Hematopoietic multipotent progenitor cell treated with erythropoietin and hydrocortisone succinate and interleukin-3 and kit ligand, for 6 days (in vitro differentiated cells): Measurements from ENCODE around the gene TRABD2B.
A peak's percentile ranks its signal among the peaks of the same experiment; 100 is the strongest.

Experiments used
- DNase-seq: peaks from one replicate; pipeline ENCODE4 v3.0.0-alpha.2; 2015

The TRABD2B gene

GRCh38 chr1:48019714-48020315 lies 22.6 kb upstream of the TRABD2B start:
- DNase-seq = no peak

GRCh38 chr1:48018799-48019198 lies 21.6 kb upstream of the TRABD2B start:
- DNase-seq = no peak

DNA sequence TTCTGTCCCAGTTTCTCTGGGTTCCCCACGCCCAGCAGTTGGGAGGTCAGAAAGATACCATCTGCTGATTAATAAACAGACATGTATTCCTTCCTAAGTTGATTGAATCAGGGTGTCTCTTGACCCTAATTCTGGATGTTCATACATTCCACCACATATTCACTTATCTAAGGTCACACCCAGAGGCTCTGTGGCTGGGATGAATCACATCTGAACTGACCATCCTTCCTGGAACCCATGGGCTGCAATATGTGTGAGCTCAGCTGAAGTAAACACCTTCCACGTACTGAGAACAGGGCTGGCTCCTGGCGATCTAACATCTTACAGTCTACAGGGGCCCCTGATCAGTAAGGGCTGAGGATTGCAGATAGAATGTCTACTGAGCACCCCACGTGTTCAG lies 20.5 kb upstream of the TRABD2B start:
- no peak for DNase-seq

DNA sequence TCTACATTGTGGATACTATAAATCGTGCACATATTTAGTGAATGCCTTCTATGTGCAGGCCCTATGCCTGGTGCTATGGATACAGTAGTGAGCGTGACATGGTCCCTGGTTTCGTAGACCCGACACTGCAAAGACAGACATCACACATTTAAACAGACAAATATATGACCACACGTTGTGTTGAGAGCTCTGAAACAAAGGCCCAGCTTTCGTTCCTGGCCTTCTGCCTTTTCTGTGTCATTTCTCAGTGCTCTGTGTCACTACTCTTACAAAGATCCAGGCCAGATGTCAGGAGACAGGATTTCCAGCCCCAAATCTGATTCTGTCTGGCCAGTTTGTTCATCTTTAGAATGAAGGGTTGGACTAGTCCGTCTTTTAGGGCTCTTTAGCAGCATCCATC lies 19.3 kb upstream of the TRABD2B start:
- DNase-seq = no peak

DNA sequence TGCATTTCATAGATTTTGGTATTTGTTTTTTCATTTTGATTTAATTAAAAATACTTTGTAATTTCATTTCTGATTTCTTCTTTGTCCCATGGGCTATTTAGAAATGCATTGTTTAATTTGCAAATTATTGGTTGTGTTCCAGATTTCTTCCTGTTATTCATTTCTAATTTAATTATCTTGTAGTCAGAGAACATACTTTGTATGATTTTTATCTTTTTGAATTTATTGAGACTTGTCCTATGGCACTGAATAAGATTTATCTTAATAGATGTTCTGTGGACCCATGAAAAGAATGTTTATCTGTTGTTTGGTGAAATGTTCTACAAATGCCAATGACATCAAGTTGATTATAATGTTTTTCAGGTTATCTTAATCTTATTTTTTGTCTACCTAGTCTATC lies 16.1 kb upstream of the TRABD2B start:
- DNase-seq = no peak

DNA sequence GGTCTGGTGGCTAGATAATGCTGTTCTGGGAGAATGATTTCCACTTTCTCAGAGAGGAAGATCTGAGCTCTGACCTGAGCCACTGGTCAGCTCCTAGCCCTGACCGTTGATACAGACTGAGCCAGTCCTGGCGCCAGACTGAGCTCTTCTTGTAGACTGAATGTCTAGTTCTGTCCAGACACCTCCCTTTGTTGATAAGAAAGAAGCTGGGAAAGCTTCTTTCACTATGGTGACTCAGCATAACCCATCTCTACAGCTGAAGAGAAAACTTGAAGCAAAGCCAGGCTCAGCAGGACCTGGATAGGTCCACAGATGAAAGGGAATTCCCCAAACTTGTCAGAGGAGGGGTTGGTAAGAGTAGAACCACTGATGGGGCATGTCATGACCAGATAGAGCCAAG lies 9.9 kb upstream of the TRABD2B start:
- peak; percentile 50 for DNase-seq

GRCh38 chr1:48006264-48006663 lies 9.1 kb upstream of the TRABD2B start:
- DNase-seq = no peak

- no peak for DNase-seq
These were observed 8.3 kb upstream of the TRABD2B start for GRCh38 chr1:48005253-48006117.

DNA sequence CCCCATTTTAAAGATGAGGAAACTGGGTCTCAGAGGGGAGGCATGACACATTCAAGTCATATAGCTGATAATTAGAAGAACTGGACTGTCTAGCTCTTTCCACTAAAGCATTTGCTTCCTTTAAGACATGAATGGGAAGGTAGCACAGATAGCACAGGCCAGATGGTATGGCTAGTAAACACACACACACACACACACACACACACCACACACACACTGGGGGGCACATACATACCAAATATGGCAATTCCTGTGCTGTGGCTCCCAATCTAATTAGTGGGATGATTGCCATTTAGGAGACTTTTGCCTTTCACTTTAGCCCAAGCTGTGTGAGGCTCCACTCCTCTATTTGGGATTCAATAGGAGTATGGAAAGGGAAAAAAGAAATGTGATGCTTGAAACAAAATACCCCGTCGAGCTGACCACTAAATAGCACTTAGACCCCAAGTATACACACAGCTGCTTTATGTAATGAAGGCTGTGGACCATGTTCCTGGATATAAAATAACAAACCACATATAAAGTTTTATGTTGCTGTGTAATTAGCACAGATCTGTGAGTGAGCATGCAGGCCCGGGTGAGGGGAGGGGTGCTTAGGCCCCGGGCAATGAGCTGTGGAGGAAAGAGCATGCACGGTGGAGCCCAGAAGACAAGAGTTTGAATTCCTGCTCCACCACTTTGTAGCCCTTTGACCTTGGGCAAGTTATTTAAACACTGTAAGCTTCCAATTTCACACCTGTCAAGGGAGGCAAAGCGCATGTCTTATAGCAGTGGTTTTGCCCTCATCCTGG lies 6.8 kb upstream of the TRABD2B start:
- no peak for DNase-seq

DNA sequence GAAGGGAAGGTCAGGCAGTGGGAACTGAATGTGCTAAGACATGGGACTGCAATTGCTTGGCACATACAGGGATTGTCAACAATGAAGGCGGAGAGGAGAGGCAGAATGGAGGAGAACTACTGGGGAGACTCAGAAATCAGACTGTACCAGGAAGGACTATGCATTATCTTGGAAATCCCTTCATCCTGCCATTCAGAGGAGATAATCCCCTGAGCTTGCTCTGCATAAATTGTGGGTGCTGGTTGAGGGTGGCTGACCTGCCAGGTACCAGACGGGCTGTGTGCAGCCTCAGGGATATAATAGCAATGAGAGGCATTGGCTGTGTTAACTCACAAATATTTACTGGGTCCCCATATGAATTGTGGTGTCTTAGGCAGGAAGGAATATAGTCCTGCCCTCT lies 5.0 kb upstream of the TRABD2B start:
- DNase-seq = no peak

DNA sequence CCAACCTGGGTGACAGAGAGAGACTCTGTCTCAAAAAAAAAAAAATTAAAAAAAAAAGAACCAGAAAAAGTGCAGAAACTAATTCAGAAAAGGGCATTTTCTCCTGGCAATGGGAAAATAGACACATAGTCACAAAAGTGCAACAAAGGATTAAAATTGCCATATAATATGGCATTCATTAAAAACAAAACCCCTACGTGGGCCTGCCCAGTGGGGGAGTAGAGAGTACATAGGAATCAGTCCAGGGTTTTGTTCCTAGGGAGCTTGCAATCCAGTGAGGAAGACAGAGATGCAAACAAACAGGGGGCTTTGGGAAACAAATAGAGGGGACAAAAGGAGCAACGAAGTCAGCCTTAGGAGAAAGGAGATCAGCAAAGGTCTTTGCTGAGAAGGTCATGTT lies 4.5 kb upstream of the TRABD2B start:
- no peak for DNase-seq

DNA sequence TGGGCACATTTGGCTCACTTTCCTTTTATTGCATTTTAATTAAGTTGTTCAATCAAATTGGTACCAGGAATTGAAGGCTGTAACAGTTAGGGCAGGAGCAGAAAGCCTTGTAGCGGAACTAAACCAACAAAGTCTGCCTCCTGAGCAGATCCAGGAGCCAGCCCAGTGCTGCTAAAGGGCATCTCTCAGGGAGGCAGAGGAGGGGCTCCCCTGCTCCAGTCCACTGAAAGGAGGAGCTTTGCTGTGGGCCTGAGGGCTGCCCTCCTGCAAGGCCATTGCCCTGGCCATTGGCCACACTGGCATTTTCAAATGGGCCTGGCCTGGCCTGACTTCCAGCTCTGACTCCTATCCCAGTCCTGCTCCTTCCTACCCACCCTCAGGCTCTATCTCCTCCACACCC lies 3.7 kb upstream of the TRABD2B start:
- no peak for DNase-seq

DNA sequence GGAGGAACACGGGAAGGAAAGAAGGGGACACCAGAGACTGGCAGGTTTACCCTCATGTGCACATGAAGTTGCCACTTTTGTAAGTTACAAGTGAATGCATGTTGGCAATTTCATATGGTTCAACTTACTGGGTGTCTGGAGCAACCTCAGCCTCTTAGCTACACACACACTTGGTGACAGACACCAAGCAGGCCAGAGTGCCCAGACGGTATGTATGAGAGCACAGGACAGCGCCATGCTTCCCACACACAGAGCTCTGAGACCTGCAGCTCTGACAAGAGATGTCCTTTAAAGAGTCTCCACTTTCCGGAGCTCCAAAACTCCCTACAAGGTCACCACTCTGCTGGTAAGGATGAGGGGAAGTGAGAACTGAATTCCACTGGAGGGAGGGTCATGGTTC lies 1.9 kb upstream of the TRABD2B start:
- DNase-seq = no peak

DNA sequence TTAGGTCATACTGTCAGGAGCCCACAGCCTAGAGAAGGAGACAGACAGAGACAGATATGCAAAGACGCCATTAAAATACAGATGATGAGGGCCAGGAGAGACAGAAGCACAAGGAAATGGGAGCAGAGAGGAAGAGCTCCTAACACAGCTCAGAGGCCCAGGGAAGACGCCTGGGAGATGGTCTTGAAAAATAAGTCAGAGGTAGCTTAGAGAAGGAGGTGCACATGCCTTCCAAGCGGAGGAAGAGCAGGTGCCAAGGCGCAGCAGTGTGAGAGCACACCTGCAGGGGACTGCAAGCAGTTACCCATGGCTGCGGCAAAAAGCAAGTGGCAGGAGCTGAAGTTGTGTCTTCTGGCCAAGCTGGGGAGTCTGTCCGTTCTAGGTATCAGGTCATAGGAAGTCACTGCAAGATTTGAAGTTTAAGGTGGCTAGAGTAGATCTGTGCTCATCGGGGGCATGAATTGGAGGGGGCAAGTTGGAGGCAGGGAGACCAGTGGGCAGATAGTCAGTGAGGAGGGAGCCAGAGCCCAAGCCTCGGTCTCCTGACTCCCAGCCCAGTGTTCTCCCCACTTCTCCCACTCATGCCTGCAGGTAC lies 1.3 kb upstream of the TRABD2B start:
- DNase-seq = no peak

GRCh38 chr1:47996406-47997226 lies 569 bp downstream of the TRABD2B start:
- no peak for DNase-seq

GRCh38 chr1:47996060-47996405 lies 1.2 kb downstream of the TRABD2B start:
- DNase-seq = no peak

GRCh38 chr1:47995306-47996050 lies 1.7 kb downstream of the TRABD2B start:
- no peak for DNase-seq

DNA sequence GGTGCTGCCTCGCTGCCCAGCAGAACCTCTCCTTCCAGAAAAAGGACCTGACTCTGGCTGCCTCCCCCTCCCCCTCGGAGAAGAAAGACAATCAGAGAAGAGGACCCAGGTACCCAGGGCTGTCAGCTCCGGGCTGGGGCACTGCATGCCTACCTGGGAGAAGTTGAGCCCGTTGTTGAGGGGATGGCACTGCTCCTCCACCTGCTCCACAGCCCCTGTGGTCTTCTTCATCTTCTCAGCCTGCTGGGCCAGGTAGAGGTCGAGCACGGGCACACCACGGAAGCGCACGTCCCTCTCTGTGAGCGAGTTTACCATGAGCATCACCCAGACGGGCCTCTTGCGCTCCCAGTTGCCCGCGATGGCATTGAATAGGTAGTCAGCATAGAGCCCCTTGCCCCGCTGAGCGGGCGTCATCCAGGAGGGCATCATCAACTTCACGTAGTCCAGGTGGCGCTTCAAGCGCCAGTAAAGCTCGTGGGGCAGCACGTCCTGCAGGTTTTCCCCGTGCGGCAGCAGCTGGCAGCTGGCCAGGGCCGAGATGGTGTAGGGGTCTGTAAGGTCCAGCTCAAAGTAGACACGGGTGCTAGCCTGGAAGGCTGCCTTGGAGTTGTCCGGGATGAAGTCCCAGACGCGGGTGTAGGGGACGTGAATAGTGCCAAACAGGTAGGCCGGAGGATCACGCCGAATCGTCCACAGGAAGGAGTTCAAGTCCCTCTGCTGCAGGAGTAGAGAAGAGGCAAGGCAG lies 3.1 kb downstream of the TRABD2B start:
- no peak for DNase-seq

DNA sequence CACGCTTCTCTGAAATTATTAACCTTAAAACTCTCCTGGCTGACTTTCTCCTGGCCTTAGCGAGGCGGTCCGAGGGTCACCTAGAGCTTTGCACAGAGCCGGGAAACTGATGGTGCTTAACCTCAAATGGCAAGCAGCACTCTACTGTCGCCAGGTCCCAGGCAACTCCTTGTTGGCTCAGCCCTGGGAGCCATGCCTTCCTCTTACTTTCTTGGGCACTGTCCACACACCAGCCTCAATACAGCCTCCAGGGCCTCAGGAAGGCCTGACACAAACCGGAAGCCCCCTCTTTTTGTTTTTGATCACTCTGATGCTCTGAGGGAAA lies 3.8 kb downstream of the TRABD2B start:
- no peak for DNase-seq

- DNase-seq = no peak
These were observed 4.3 kb downstream of the TRABD2B start for GRCh38 chr1:47992720-47993415.

DNA sequence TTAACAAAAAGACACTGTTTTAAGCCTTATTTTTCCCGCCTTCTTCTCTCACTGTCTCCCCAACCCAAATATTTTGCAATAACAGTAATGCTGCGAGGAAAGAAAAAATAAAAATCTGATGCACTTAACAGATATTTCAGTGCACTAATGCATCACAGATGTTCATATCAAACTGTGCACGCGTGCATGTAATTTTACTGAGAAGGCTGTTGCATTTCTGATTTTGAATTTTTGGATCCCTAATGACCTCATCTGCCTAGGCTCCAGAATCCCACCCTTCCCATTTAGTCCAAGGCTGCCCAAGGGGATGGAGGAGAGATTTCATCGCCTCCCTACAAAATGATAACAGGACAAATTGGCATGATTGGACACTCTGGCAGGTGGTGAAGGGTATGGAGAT lies 5.5 kb downstream of the TRABD2B start:
- no peak for DNase-seq
